Hepatic stellate cell (primary cell): Measurements from ENCODE around the gene NECTIN1.

ENCODE experiments used
- DNase-seq: peaks from one replicate; pipeline ENCODE4 v3.0.0; 2011; ENCODE audit warnings: low spot score

Gene NECTIN1

GRCh38 chr11:119729951-119730613 is 1.1 kb upstream of the NECTIN1 start:
- peak; percentile 88 for DNase-seq

- DNase-seq, result no peak
Observed at GRCh38 chr11:119729581-119729927, 554 bp upstream of the NECTIN1 start.

- peak; percentile 54 for DNase-seq
Observed at GRCh38 chr11:119728211-119728626, 781 bp downstream of the NECTIN1 start.

- peak; percentile 33 for DNase-seq
Observed at GRCh38 chr11:119727523-119728151, 1.4 kb downstream of the NECTIN1 start.

GRCh38 chr11:119726585-119727522 is 2.1 kb downstream of the NECTIN1 start:
- DNase-seq, result no peak

- DNase-seq, result no peak
Observed at GRCh38 chr11:119726150-119726553, 2.8 kb downstream of the NECTIN1 start.

GRCh38 chr11:119724956-119725355 is 4.0 kb downstream of the NECTIN1 start:
- no peak for DNase-seq

GRCh38 chr11:119723952-119724325 is 5.1 kb downstream of the NECTIN1 start:
- DNase-seq, result no peak

- DNase-seq, result no peak
Observed at GRCh38 chr11:119723243-119723951, 5.6 kb downstream of the NECTIN1 start.

- DNase-seq, result no peak
Observed at GRCh38 chr11:119722281-119722794, 6.7 kb downstream of the NECTIN1 start.

- DNase-seq, result peak; percentile 70
Observed at GRCh38 chr11:119721129-119722120, 7.6 kb downstream of the NECTIN1 start.

- no peak for DNase-seq
Observed at GRCh38 chr11:119720311-119720913, 8.6 kb downstream of the NECTIN1 start.

GRCh38 chr11:119717839-119718534 is 11.0 kb downstream of the NECTIN1 start:
- no peak for DNase-seq

GRCh38 chr11:119716582-119717498 is 12.2 kb downstream of the NECTIN1 start:
- DNase-seq, result no peak

- no peak for DNase-seq
Observed at GRCh38 chr11:119714590-119714989, 14.4 kb downstream of the NECTIN1 start.

GRCh38 chr11:119714189-119714588 is 14.8 kb downstream of the NECTIN1 start:
- no peak for DNase-seq

GRCh38 chr11:119713359-119714040 is 15.5 kb downstream of the NECTIN1 start:
- no peak for DNase-seq
